ENCODE measurements around the gene LMAN2.

Gene LMAN2

GRCh38 chr5:177302354-177303110 lies 48.9 kb downstream of the LMAN2 start:
- H3K9me2 ChIP-seq (replicated peaks; ENCODE audit: insufficient read depth, low read length) = no peaks in the 10 kb centered on the region
- H3K9me3 ChIP-seq (replicated peaks; ENCODE audit: insufficient read depth, low read length) = no peaks in the 10 kb centered on the region
- peak overlapping the region; percentile 93 for H3K27ac ChIP-seq (ENCODE audit: low read length)
- no peaks in the 10 kb centered on the region for H3K36me3 ChIP-seq (replicated peaks; ENCODE audit: insufficient read depth, low read length)
- no peak overlapping the region for H2AFZ ChIP-seq (ENCODE audit: low read length)
- peak overlapping the region; percentile 99 for H3K9ac ChIP-seq (ENCODE audit: low read length)
- H3F3A ChIP-seq (ENCODE audit: insufficient read depth, low read length) = peaks cover 76% of the 10 kb centered on the region
- H3K79me2 ChIP-seq (ENCODE audit: low read length) = peaks cover 66% of the 10 kb centered on the region
- H4K20me1 ChIP-seq (ENCODE audit: insufficient read depth, low read length) = 0 out of 2 replicates have a peak, but pooled peaks cover 7% of the 10 kb centered on the region
- H3K4me1 ChIP-seq (ENCODE audit: low read length) = peaks cover 47% of the 10 kb centered on the region
- DNase-seq = peak; percentile 81
- peak overlapping the region; percentile 65 for H3K4me2 ChIP-seq (ENCODE audit: low read depth, low read length)
- TF ChIP-seq EZH2phosphoT487 (IDR thresholded peaks at IDR 0.05; ENCODE audit: low read length) = no peak
- TF ChIP-seq, protein P1, sequence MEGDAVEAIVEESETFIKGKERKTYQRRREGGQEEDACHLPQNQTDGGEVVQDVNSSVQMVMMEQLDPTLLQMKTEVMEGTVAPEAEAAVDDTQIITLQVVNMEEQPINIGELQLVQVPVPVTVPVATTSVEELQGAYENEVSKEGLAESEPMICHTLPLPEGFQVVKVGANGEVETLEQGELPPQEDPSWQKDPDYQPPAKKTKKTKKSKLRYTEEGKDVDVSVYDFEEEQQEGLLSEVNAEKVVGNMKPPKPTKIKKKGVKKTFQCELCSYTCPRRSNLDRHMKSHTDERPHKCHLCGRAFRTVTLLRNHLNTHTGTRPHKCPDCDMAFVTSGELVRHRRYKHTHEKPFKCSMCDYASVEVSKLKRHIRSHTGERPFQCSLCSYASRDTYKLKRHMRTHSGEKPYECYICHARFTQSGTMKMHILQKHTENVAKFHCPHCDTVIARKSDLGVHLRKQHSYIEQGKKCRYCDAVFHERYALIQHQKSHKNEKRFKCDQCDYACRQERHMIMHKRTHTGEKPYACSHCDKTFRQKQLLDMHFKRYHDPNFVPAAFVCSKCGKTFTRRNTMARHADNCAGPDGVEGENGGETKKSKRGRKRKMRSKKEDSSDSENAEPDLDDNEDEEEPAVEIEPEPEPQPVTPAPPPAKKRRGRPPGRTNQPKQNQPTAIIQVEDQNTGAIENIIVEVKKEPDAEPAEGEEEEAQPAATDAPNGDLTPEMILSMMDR (IDR thresholded peaks at IDR 0.05; ENCODE audit: low read length) = peak; percentile 48
- H3K27me3 ChIP-seq (replicated peaks; ENCODE audit: insufficient read depth, low read length) = no peaks in the 10 kb centered on the region
- H3K4me3 ChIP-seq (ENCODE audit: low read length) = peak overlapping the region; percentile 98

DNA sequence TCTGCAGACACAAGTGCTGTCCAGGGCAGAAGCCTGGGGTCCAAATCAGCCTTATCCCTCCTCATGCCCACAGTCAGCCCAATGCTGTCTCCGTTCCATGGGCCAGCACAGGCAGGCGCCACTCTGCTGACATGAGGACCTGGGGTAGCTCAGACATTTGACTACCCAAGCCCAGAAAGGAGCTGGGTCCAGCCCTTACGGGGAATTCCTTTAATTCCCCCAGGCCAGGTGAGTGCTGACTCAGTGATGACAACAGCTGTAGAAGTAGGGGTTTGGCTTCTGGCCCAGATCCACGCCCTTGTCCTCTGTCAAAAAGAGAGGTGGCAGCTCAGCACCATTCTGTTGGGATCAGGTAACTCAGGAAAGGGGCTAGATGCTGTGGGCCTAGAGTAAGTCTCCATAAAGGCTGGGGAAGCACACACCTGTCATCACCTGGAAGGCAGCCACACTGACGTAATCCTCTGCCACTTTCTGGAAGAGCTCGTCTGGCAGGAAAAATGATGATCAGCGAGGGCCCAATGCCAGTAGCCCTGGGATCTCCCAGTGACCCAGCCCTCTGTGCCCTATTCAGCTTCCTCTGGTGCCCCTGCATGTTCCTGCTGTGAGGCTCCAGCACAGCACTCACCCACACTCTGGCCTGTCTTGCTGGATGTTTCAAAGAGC lies 49.8 kb downstream of the LMAN2 start:
- H3F3A ChIP-seq (ENCODE audit: insufficient read depth, low read length) = peaks cover 78% of the 10 kb centered on the region
- no peaks in the 10 kb centered on the region for H3K9me2 ChIP-seq (replicated peaks; ENCODE audit: insufficient read depth, low read length)
- H3K4me3 ChIP-seq (ENCODE audit: low read length) = peak overlapping the region; percentile 98
- peak overlapping the region; percentile 65 for H3K4me2 ChIP-seq (ENCODE audit: low read depth, low read length)
- H3K4me1 ChIP-seq (ENCODE audit: low read length) = peaks cover 56% of the 10 kb centered on the region
- DNase-seq = peak; percentile 87
- 0 out of 2 replicates have a peak, but pooled peaks cover 7% of the 10 kb centered on the region for H4K20me1 ChIP-seq (ENCODE audit: insufficient read depth, low read length)
- peaks cover 57% of the 10 kb centered on the region for H3K79me2 ChIP-seq (ENCODE audit: low read length)
- no peaks in the 10 kb centered on the region for H3K36me3 ChIP-seq (replicated peaks; ENCODE audit: insufficient read depth, low read length)
- no peaks in the 10 kb centered on the region for H3K27me3 ChIP-seq (replicated peaks; ENCODE audit: insufficient read depth, low read length)
- H3K9me3 ChIP-seq (replicated peaks; ENCODE audit: insufficient read depth, low read length) = no peaks in the 10 kb centered on the region
- no peak overlapping the region for H2AFZ ChIP-seq (ENCODE audit: low read length)
- no peak for TF ChIP-seq EZH2 (optimal IDR thresholded peaks at IDR 0.05; ENCODE audit: low read depth, low read length)
- TF ChIP-seq, protein P1 (IDR thresholded peaks at IDR 0.05; ENCODE audit: low read length) = no peak
- no peak for TF ChIP-seq EZH2phosphoT487 (IDR thresholded peaks at IDR 0.05; ENCODE audit: low read length)
- H3K27ac ChIP-seq (ENCODE audit: low read length) = peak overlapping the region; percentile 93
- peak overlapping the region; percentile 99 for H3K9ac ChIP-seq (ENCODE audit: low read length)

- H3K4me1 ChIP-seq (ENCODE audit: low read length) = peaks cover 62% of the 10 kb centered on the region
- peak overlapping the region; percentile 99 for H3K9ac ChIP-seq (ENCODE audit: low read length)
- no peaks in the 10 kb centered on the region for H3K36me3 ChIP-seq (replicated peaks; ENCODE audit: insufficient read depth, low read length)
- no peak for TF ChIP-seq EZH2 (optimal IDR thresholded peaks at IDR 0.05; ENCODE audit: low read depth, low read length)
- no peak for TF ChIP-seq EZH2phosphoT487 (IDR thresholded peaks at IDR 0.05; ENCODE audit: low read length)
- TF ChIP-seq, protein P1 (IDR thresholded peaks at IDR 0.05; ENCODE audit: low read length) = no peak
- H3K9me3 ChIP-seq (replicated peaks; ENCODE audit: insufficient read depth, low read length) = no peaks in the 10 kb centered on the region
- peaks cover 50% of the 10 kb centered on the region for H3K79me2 ChIP-seq (ENCODE audit: low read length)
- DNase-seq = no peak
- peak overlapping the region; percentile 65 for H3K4me2 ChIP-seq (ENCODE audit: low read depth, low read length)
- peak overlapping the region; percentile 93 for H3K27ac ChIP-seq (ENCODE audit: low read length)
- no peaks in the 10 kb centered on the region for H3K9me2 ChIP-seq (replicated peaks; ENCODE audit: insufficient read depth, low read length)
- H4K20me1 ChIP-seq (ENCODE audit: insufficient read depth, low read length) = 0 out of 2 replicates have a peak, but pooled peaks cover 7% of the 10 kb centered on the region
- H3K27me3 ChIP-seq (replicated peaks; ENCODE audit: insufficient read depth, low read length) = no peaks in the 10 kb centered on the region
- peak overlapping the region; percentile 98 for H3K4me3 ChIP-seq (ENCODE audit: low read length)
- H3F3A ChIP-seq (ENCODE audit: insufficient read depth, low read length) = peaks cover 80% of the 10 kb centered on the region
- H2AFZ ChIP-seq (ENCODE audit: low read length) = no peak overlapping the region
Observed at GRCh38 chr5:177300951-177301350, 50.5 kb downstream of the LMAN2 start.
